ENCODE measurements around the gene ZNRF1. TPM values are rescaled to one million over a fixed set of nuclear protein-coding genes. Genes with fewer than 3 reads are reported as not detected.

The ZNRF1 gene
- total and polyA plus RNA-seq, 2 of the 13 experiments (the other 11 are each of a cell fraction or from before 2014, with no cell fraction given): 43.9 to 58.7 TPM

- TF ChIP-seq PAXIP1 (CRISPR knock-in tag; conservative IDR thresholded peaks at IDR 0.05): peak; percentile 63; the same call in 1 of the 2 replicates
- TF ChIP-seq ZNF205 (CRISPR knock-in tag; IDR thresholded peaks at IDR 0.05): no peak
- TF ChIP-seq ZNF382 (CRISPR knock-in tag; IDR thresholded peaks at IDR 0.05; ENCODE audit: borderline replicate concordance): no peak
- TF ChIP-seq ATF2 (CRISPR knock-in tag; IDR thresholded peaks at IDR 0.05): no peak
- no peak for TF ChIP-seq PAWR (CRISPR knock-in tag; IDR thresholded peaks at IDR 0.05; ENCODE audit: borderline replicate concordance)
- no peak for TF ChIP-seq ZZZ3 (CRISPR knock-in tag; IDR thresholded peaks at IDR 0.05; ENCODE audit: borderline replicate concordance)
- no peak for TF ChIP-seq HOMEZ (CRISPR knock-in tag; IDR thresholded peaks at IDR 0.05; ENCODE audit: low read depth)
- no peak for TF ChIP-seq HMGA1 (CRISPR knock-in tag; conservative IDR thresholded peaks at IDR 0.05)
- TF ChIP-seq ZSCAN25 (CRISPR knock-in tag; IDR thresholded peaks at IDR 0.05): no peak
- TF ChIP-seq TEAD2 (CRISPR knock-in tag; IDR thresholded peaks at IDR 0.05): no peak
- TF ChIP-seq ETV6 (CRISPR knock-in tag; conservative IDR thresholded peaks at IDR 0.05): no peak
- TF ChIP-seq GATA4 (IDR thresholded peaks at IDR 0.05; ENCODE audit: borderline replicate concordance, low read depth): no peak
- TF ChIP-seq ZNF672 (CRISPR knock-in tag; IDR thresholded peaks at IDR 0.05): no peak
- no peak for TF ChIP-seq ZNF12 (CRISPR knock-in tag; IDR thresholded peaks at IDR 0.05)
- TF ChIP-seq ZNF550 (CRISPR knock-in tag; IDR thresholded peaks at IDR 0.05; ENCODE audit: borderline replicate concordance): no peak
- TF ChIP-seq ZHX2 (IDR thresholded peaks at IDR 0.05; ENCODE audit: low read depth): no peak
- no peak for TF ChIP-seq ZHX2 (CRISPR knock-in tag; IDR thresholded peaks at IDR 0.05; ENCODE audit: borderline replicate concordance)
- no peak for TF ChIP-seq ZNF260 (CRISPR knock-in tag; IDR thresholded peaks at IDR 0.05; ENCODE audit: borderline replicate concordance, low read depth)
These were observed at the start of gene ZNRF1 (continued) for GRCh38 chr16:74998481-74999218.

Data from HepG2 (cell line).